Activated T-cell treated with anti-CD3 and anti-CD28 coated beads, Interleukin-2, amount 50 U/mL, for 72 hours (primary cell): ENCODE data around the gene CLIP2. TPM values are rescaled to one million over a fixed set of nuclear protein-coding genes. Genes with fewer than 3 reads are reported as not detected.
A peak's percentile ranks its signal among the peaks of the same experiment; 100 is the strongest.

ENCODE experiments used
- ATAC-seq, 2 donors: fragments of 150-1000 bp; cut with Tn5 transposase; replicated peaks in 1 of 2; 2 replicates each; pipeline ENCODE4 v1.10.0; 2021; ENCODE audit warnings: moderate library complexity in 2 of 2, mild to moderate bottlenecking in 1 of 2
- DNase-seq, 2 donors: peaks; one replicate each; pipeline ENCODE4 v3.0.0; 2021 to 2022; ENCODE audit warnings: mixed read lengths in 1 of 2
- H3K27ac Mint-ChIP-seq: one replicate; pipeline ENCODE4 v1.8.0; 2022; ENCODE audit warnings: mild to moderate bottlenecking, moderate library complexity, mixed read lengths
- H3K27me3 Mint-ChIP-seq: one replicate; pipeline ENCODE4 v1.8.0; 2022; ENCODE audit warnings: low read depth, mixed read lengths
- H3K36me3 Mint-ChIP-seq, 2 donors: one replicate each; pipeline ENCODE4 v1.8.0; 2022; ENCODE audit warnings: mixed read lengths in 2 of 2, mild to moderate bottlenecking in 1 of 2; ENCODE audit not compliant: insufficient read depth in 2 of 2
- H3K4me1 Mint-ChIP-seq: one replicate; pipeline ENCODE4 v1.8.0; 2022; ENCODE audit warnings: low read depth, mixed read lengths
- H3K4me3 Mint-ChIP-seq, 2 donors: one replicate each; pipeline ENCODE4 v1.8.0; 2022; ENCODE audit warnings: mild to moderate bottlenecking in 2 of 2, mixed read lengths in 2 of 2, moderate library complexity in 2 of 2
- H3K9me3 Mint-ChIP-seq, 2 donors: one replicate each; pipeline ENCODE4 v1.8.0; 2022; ENCODE audit warnings: mixed read lengths in 2 of 2
- total RNA-seq, 2 donors: library from RNA; stranded (reverse); gene quantifications; one replicate each; pipeline ENCODE4 v1.2.3, GENCODE V29; 2022

Gene CLIP2
- total RNA-seq, 2 donors from 2014 or later = 2.4 to 3.2 TPM

DNA sequence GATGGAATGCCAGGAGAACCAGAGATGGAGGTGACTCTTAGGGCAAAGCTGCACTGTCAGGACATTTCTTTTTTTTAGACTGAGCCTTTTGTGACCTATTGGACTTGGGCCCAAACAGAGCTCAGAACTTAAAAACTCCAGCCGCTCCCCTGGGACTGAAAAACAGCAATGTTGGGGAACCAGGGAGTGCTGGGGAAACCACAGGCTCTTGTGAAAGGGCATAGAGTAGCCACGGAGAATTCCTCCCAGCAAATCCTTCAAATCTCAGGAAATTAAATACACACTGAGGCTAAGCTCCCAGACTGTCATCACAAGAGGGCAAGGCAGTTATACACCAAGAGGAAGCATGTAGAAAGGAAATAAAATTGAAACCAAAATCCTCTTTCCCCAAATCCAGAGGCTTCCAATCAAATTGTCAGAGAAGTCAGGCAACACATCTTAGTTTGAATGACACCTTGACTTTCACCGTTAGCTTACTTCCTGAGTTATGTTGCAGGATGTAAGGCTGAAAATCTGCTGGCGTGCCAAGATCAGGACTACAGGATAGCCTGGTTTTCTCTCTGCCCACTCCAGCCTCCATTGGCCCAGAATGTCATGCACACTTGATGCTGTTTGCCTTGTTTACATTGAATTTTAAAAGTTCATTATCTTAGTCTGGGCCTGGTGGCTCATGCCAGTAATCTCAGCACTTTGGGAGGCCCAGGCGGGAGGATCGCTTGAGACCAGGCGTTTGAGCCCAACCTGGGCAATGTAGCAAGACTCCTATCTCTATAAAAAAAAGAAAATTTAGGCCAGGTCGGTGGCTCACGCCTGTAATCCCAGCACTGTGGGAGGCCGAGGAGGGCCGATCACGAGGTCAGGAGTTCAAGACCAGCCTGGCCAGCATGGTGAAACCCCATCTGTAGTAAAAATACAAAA lies 32.5 kb upstream of the CLIP2 start:
- DNase-seq (no peak), ATAC-seq (no peak)
- Mint-ChIP-seq H3K4me3 (peak overlapping the region in 1 of 2 donors; percentile 66), H3K9me3 (no peaks in the 10 kb centered on the region), H3K27me3 (no peaks in the 10 kb centered on the region), H3K27ac (no peak overlapping the region), H3K36me3 (peaks cover 4 to 5% of the 10 kb centered on the region in 2 donors), H3K4me1 (peaks cover 10% of the 10 kb centered on the region)

DNA sequence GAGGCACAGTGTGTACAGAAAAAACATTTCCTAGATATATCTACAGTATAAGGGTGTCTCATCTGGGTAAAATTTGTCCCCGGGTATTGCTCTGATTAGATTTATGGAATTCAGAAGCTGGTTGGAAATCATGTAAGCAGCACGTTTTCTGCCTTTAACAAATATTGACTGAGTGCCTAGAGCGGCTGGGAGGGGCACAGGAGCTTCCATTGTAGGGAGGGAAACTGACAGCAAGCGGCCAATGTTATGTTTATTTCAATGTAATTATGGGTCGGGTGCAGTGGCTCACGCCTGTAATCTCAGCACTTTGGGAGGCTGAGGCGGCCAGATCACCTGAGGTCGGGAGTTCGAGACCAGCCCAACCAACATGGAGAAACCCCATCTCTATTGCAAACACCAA lies 30.6 kb upstream of the CLIP2 start:
- H3K4me1 Mint-ChIP-seq = peaks cover 5% of the 10 kb centered on the region
- DNase-seq = no peak
- peaks cover 1 to 2% of the 10 kb centered on the region in 2 donors for H3K36me3 Mint-ChIP-seq
- H3K27me3 Mint-ChIP-seq = no peaks in the 10 kb centered on the region
- ATAC-seq = no peak
- no peak overlapping the region for H3K27ac Mint-ChIP-seq
- no peaks in the 10 kb centered on the region for H3K9me3 Mint-ChIP-seq
- no peak overlapping the region for H3K4me3 Mint-ChIP-seq

DNA sequence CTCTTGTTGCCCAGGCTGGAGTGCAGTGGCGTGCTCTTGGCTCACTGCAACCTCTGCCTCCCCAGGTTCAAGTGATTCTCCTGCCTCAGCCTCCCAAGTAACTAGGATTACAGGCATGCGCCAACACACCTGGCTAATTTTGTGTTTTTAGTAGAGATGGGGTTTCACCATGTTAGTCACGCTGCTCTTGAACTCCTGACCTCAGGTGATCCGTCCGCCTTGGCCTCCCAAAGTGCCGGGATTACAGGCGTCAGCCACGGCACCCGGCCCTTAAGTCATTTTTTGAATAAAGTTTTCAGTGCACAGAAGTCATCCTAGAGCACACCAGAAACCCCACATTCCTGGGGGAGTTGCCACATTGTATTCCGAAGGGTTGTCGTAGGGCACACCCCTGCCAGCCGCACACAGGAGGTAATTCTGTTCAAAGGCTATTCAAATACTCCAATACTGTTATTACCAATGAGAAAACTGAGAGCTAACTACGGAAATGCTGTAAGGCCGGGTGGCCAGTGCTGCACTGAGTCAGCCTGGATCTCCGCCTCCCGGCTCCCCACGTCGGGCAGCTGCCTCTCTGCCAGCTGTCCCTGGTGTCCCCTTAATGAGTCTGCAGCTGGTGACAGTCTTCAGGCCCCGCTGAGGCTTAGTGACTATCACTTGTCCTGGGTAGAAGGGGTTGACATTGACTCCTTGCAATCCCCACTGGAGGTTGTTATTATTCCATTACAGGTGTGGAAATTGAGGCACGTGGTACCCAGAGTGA lies 26.4 kb upstream of the CLIP2 start:
- no peaks in the 10 kb centered on the region for H3K36me3 Mint-ChIP-seq
- DNase-seq (no peak), ATAC-seq (no peak)
- no peak overlapping the region for H3K4me3 Mint-ChIP-seq
- H3K9me3 Mint-ChIP-seq = no peaks in the 10 kb centered on the region
- no peaks in the 10 kb centered on the region for H3K4me1 Mint-ChIP-seq
- no peak overlapping the region for H3K27ac Mint-ChIP-seq
- H3K27me3 Mint-ChIP-seq = no peaks in the 10 kb centered on the region

DNA sequence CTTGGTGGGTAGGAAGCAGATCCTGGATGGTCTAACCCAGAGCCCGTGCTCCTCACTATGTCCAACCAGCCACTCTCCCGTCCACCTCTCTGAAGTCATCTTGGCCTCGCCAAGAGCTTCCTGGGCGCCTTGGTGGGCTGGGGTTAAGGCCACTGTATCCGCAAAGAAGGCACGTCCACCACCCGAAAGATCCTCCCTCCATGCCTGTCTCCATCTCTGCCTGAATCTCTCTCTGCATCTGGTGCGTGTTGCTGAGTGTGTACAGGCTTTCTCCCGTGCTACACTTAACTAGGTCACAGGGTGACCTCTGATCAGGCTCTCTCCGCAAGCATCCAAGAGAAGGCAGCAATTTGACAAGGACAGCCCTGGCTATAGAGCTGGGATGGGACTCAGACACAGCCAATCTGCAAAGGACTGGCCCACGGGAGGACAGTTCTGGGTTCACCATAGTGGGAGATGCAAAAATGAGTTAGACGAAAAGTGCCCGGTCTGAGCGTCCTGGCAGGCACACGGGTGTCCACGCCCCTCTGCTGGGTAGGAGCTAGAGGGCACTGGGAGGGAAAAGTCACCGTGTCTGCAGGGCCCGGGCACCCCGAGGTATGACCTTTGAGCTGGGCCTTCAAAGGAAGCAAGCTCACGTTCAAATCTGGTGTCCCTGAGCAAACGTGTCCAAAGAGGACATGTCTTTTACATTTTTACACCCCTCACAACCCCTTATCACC lies 25.6 kb upstream of the CLIP2 start:
- Mint-ChIP-seq H3K27ac (no peak overlapping the region), H3K4me1 (no peaks in the 10 kb centered on the region), H3K4me3 (no peak overlapping the region), H3K9me3 (no peaks in the 10 kb centered on the region), H3K27me3 (no peaks in the 10 kb centered on the region), H3K36me3 (no peaks in the 10 kb centered on the region)
- no peak for ATAC-seq
- no peak for DNase-seq

DNA sequence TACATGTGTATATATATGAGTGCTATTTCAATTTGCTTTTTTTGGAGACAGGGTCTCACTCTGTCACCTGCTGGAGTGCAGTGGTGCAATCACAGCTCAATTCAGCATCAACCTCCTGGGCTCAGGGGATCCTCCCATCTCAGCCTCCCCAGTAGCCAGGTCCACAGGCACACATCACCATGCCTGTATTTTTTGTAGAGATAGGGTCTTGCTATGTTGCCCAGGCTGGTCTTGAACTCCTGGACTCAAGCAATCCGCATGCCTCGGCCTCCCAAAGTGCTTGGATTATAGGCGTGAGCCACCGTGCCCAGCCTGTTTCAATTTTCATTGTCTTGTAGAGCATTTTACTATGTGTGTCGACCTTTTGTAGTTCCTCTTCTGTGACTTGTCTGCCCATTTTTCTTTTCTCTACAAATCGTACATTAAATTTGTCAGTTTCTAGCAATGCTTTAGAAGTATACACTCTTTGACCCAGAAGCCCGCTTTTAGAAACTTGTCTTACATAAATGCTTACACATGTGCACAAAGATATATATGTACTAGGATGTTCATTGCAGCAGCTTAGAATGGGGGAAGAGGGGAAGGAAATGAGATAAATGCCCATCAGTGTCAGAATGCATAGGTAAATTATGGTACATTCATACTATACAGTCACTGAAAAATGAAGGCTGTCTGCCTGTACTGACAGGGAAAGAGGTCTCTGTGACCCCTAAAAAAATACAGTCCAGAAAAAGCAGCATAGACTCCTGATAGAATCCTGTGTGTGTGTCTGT lies 22.8 kb upstream of the CLIP2 start:
- ATAC-seq (no peak), DNase-seq (no peak)
- no peaks in the 10 kb centered on the region for H3K9me3 Mint-ChIP-seq
- no peaks in the 10 kb centered on the region for H3K4me1 Mint-ChIP-seq
- H3K27me3 Mint-ChIP-seq = no peaks in the 10 kb centered on the region
- no peaks in the 10 kb centered on the region for H3K36me3 Mint-ChIP-seq
- H3K4me3 Mint-ChIP-seq = no peak overlapping the region
- H3K27ac Mint-ChIP-seq = no peak overlapping the region

DNA sequence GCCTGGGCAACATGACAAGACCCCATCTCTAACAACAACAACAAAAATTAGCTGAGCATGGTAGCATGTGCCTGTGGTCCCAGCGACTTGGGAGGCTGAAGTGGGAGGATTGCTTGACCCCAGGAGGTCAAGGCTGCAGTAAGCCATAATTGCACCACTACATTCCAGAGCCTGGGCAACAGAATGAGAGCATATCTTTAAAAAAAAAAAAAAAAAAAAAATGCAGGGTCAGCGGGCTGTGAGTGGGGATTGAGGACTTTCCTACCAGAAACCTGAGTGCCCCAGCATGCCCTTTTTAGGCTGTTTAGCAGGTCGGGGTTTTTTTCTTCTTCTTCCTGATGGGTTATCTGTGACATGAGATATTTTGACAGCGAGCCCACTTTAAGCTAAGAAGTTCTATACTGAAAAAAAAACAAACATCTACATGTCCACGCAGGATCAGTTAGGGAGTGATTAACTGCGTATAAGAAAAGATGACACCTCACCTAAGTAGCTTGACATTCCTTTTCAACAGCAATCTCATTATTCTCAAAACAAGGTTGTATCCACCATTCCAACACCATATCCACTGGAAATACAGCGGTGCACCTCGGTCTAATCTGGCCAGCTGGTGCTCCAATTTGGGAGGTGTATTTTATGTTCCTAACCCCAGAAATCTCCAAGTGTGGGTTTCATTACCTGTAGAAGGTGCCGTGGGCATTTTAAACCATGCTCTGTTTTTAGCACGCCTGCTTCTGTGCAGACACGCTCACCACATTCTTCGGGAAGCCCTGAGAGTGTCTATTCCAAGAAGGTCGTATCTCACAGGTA lies 21.2 kb upstream of the CLIP2 start:
- ATAC-seq (no peak), DNase-seq (no peak)
- Mint-ChIP-seq H3K4me1 (peaks cover 13% of the 10 kb centered on the region), H3K27me3 (no peaks in the 10 kb centered on the region), H3K36me3 (no peaks in the 10 kb centered on the region), H3K9me3 (no peaks in the 10 kb centered on the region), H3K4me3 (no peak overlapping the region), H3K27ac (no peak overlapping the region)

DNA sequence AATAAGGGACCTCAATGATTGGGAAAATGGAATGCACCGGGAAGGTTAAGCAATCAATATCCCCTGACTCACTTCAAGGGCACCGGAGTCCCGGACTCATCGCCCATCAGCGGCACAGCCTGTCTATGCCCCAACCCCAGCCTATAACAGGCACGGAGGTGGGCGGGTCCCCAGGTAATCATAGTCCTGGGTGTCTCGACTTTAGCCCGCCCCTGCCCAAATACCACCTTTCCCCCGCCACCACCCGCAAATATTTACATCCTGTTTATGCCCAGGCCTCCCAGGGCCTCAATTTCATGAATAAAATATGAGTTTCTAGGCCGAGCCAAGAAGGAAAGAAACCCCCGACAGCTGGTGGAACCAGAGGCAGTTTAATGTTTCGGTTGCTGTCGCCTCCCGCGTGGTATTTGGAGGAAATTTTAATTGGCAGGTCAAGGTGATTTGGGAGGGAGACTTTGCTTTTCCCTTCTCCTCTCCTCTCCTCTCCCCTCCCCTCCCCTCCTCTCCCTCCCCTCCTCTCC lies 19.4 kb upstream of the CLIP2 start:
- peak; percentile 88 for ATAC-seq
- H3K36me3 Mint-ChIP-seq = no peaks in the 10 kb centered on the region
- H3K4me3 Mint-ChIP-seq = peak overlapping the region; percentile 76 to 85
- H3K4me1 Mint-ChIP-seq = peaks cover 14% of the 10 kb centered on the region
- no peaks in the 10 kb centered on the region for H3K27me3 Mint-ChIP-seq
- DNase-seq = peak; percentile 43 to 66
- H3K9me3 Mint-ChIP-seq = no peaks in the 10 kb centered on the region
- H3K27ac Mint-ChIP-seq = no peak overlapping the region

DNA sequence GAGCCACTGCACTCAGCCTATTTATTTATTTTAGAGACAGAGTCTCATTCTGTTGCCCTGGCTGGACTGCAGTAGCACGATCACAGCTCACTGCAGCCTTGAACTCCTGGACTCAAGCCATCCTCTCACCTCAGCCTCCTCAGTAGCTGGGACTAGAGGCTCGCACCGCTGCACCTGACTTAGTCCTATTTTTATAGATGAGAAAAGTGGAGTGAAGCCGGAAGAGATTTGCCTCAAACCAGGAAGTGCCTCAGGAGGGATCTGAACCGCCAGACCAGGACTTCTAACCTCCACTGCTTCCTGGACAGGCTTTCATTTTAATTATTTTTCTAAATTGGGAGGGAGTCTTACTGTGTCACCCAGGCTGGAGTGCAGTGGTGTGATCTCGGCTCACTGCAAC lies 17.5 kb upstream of the CLIP2 start:
- Mint-ChIP-seq H3K4me3 (peak overlapping the region in 1 of 2 donors; percentile 6), H3K27ac (no peak overlapping the region), H3K36me3 (no peaks in the 10 kb centered on the region), H3K4me1 (peaks cover 14% of the 10 kb centered on the region), H3K27me3 (no peaks in the 10 kb centered on the region), H3K9me3 (no peaks in the 10 kb centered on the region)
- no peak for ATAC-seq
- no peak for DNase-seq

DNA sequence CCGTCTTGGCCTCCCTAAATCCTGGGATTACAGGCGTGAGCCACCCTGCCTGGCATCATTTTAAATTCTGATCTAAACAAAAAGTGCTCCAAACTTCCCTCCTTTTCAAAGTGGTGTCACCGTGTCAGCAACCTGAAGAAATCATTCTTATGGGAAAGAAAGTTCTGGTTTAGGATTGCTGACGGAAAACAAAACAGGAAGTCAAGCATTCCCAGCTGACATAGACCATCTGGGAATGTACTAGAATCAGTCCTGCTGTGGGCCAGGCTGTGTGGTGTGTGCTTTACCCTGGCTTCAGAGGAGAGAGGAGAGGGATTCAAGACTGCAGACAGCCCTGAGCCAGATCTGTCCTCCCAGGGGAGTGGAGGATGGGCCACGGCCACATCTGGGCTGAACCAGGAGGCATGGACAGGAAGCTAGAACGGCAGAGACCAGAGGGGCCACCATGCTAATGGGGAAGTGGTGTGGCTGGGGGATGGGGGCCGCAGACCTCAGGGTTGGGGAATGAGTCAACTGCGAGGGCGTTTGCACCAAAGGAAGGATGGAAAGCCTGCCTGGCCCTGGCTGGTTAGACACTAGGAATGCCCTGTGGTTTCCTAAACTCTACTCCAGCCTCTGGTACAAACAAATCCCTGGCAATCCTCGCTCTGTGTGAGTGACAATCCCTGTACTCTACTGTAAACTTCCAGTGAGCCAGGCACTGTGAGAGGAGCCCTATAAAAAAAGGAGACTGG lies 16.7 kb upstream of the CLIP2 start:
- H3K27me3 Mint-ChIP-seq = no peaks in the 10 kb centered on the region
- H3K9me3 Mint-ChIP-seq = no peaks in the 10 kb centered on the region
- no peaks in the 10 kb centered on the region for H3K36me3 Mint-ChIP-seq
- H3K4me3 Mint-ChIP-seq = no peak overlapping the region
- H3K4me1 Mint-ChIP-seq = peaks cover 14% of the 10 kb centered on the region
- H3K27ac Mint-ChIP-seq = no peak overlapping the region
- ATAC-seq = peak; percentile 50 to 66
- DNase-seq = peak; percentile 35 to 42

DNA sequence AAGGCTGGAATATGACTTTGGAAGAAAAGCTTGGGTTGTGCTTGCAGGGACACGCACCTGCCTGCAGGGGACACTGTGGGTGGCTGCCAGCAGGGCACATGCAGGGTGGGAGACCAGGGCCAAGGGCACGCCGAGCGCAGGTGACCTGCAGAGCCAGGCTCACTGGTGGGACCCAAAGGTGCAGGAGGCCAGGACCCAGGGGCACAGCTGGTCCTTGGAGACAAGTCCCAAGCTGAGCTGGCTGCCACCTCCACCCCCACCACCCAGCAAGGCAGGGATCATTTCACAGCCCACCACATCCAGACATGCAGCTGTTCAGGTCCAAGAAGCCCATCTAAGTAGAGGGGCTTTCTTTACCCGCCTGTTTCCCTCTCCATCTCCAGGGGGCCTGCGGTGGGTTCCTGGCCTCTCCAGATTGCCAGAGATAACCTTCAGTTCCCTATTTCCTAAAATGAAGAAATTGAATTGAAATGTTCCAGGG lies 13.8 kb upstream of the CLIP2 start:
- ATAC-seq (no peak), DNase-seq (peak in 1 of 2 donors; percentile 21)
- Mint-ChIP-seq H3K36me3 (no peaks in the 10 kb centered on the region), H3K4me1 (peaks cover 20% of the 10 kb centered on the region), H3K9me3 (no peaks in the 10 kb centered on the region), H3K27ac (no peak overlapping the region), H3K4me3 (no peak overlapping the region), H3K27me3 (no peaks in the 10 kb centered on the region)

DNA sequence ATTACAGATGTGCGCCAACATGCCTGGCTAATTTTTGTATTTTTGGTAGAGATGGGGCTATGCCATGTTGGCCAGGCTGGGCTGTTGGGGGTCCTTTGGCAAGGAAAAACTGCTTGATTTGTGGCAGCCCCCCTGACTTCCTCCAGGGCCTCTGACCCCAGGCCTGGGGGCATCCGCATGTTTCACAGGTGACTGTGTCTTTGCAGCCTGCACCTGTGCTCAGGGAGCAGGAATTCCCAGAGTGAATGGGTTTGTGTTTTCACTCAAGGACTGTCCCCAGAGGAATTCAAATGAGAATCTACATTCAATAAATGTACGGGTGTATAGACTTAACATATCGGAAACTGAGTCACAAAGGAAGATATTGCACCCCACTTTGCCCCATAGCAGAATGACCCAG lies 11.6 kb upstream of the CLIP2 start:
- Mint-ChIP-seq H3K4me1 (peaks cover 10% of the 10 kb centered on the region), H3K9me3 (no peaks in the 10 kb centered on the region), H3K27me3 (no peaks in the 10 kb centered on the region), H3K4me3 (no peak overlapping the region), H3K27ac (no peak overlapping the region), H3K36me3 (no peaks in the 10 kb centered on the region)
- DNase-seq = no peak
- ATAC-seq = no peak
